IPS-18c (cell line): ENCODE results near the gene VRK1.
A peak's percentile ranks its signal among the peaks of the same experiment; 100 is the strongest.
"Not testable (repeated sequence)": the region's sequence is repeated elsewhere in the genome, so short reads cannot be mapped to it uniquely, and the experiment has no call there.

ENCODE experiments used
- H3K4me3 ChIP-seq: 2 replicates; pipeline ENCODE4 v1.7.0; 2013; ENCODE audit warnings: low read depth, mild to moderate bottlenecking, low read length, moderate library complexity; ENCODE audit not compliant: insufficient read depth
- H3K9me3 ChIP-seq: one replicate; pipeline ENCODE4 v1.6.1; 2013; ENCODE audit warnings: mild to moderate bottlenecking, low read length, moderate library complexity; ENCODE audit not compliant: control insufficient read depth, insufficient read depth

The VRK1 gene

GRCh38 chr14:96796851-96797581 lies at the start of gene VRK1:
Gene VRK1, plus strand, starts transcription at chr14:96797382. Its CDS starts 36,090 bp downstream, at chr14:96833472.
- Histone ChIP-seq H3K9me3 (no peaks in the 10 kb centered on the region), H3K4me3 (peak within 1 kb of the TSS; percentile 86)

GRCh38 chr14:96747608-96748007 lies 49.6 kb upstream of the VRK1 start:
- no peaks in the 10 kb centered on the region for H3K9me3 ChIP-seq
- H3K4me3 ChIP-seq = no peak overlapping the region

- H3K9me3 ChIP-seq = no peaks in the 10 kb centered on the region
- H3K4me3 ChIP-seq = no peak overlapping the region
These were observed 48.8 kb upstream of the VRK1 start for GRCh38 chr14:96748362-96748761.

- Histone ChIP-seq H3K9me3 (no peaks in the 10 kb centered on the region), H3K4me3 (no peak overlapping the region)
These were observed 45.7 kb upstream of the VRK1 start for GRCh38 chr14:96751505-96751904.

GRCh38 chr14:96752125-96752524 lies 45.1 kb upstream of the VRK1 start:
- Histone ChIP-seq H3K4me3 (no peak overlapping the region), H3K9me3 (no peaks in the 10 kb centered on the region)

- Histone ChIP-seq H3K4me3 (no peak overlapping the region), H3K9me3 (no peaks in the 10 kb centered on the region)
These were observed 44.6 kb upstream of the VRK1 start for GRCh38 chr14:96752594-96752993.

- H3K9me3 ChIP-seq = no peaks in the 10 kb centered on the region
- H3K4me3 ChIP-seq = no peak overlapping the region; the same call in 1 of the 2 replicates
These were observed 42.9 kb upstream of the VRK1 start for GRCh38 chr14:96754162-96754844.

- Histone ChIP-seq H3K4me3 (no peak overlapping the region), H3K9me3 (no peaks in the 10 kb centered on the region)
These were observed 42.4 kb upstream of the VRK1 start for GRCh38 chr14:96754845-96755184.

GRCh38 chr14:96756745-96757144 lies 40.4 kb upstream of the VRK1 start:
- Histone ChIP-seq H3K4me3 (no peak overlapping the region), H3K9me3 (no peaks in the 10 kb centered on the region)

- Histone ChIP-seq H3K4me3 (no peak overlapping the region), H3K9me3 (no peaks in the 10 kb centered on the region)
These were observed 39.7 kb upstream of the VRK1 start for GRCh38 chr14:96757456-96757855.

GRCh38 chr14:96761066-96761465 lies 36.1 kb upstream of the VRK1 start:
- no peaks in the 10 kb centered on the region for H3K9me3 ChIP-seq
- H3K4me3 ChIP-seq = no peak overlapping the region

- Histone ChIP-seq H3K4me3 (no peak overlapping the region), H3K9me3 (no peaks in the 10 kb centered on the region)
These were observed 34.5 kb upstream of the VRK1 start for GRCh38 chr14:96762650-96763049.

- no peaks in the 10 kb centered on the region for H3K9me3 ChIP-seq
- no peak overlapping the region for H3K4me3 ChIP-seq
These were observed 33.2 kb upstream of the VRK1 start for GRCh38 chr14:96764012-96764411.

GRCh38 chr14:96765205-96765604 lies 32.0 kb upstream of the VRK1 start:
- H3K4me3 ChIP-seq, H3K9me3 ChIP-seq: not testable (repeated sequence)

GRCh38 chr14:96772929-96773328 lies 24.3 kb upstream of the VRK1 start:
- H3K9me3 ChIP-seq = no peaks in the 10 kb centered on the region
- H3K4me3 ChIP-seq = no peak overlapping the region

- Histone ChIP-seq H3K9me3 (peaks cover 2% of the 10 kb centered on the region), H3K4me3 (no peak overlapping the region)
These were observed 20.4 kb upstream of the VRK1 start for GRCh38 chr14:96776791-96777190.

- peaks cover 2% of the 10 kb centered on the region for H3K9me3 ChIP-seq
These were observed 16.7 kb upstream of the VRK1 start for GRCh38 chr14:96780500-96780899.

GRCh38 chr14:96781371-96781770 lies 15.8 kb upstream of the VRK1 start:
- Histone ChIP-seq H3K4me3 (no peak overlapping the region), H3K9me3 (peaks cover 2% of the 10 kb centered on the region)

More at GRCh38 chr14:96780500-96780899, 16.7 kb upstream of the VRK1 start:
- no peak overlapping the region for H3K4me3 ChIP-seq
